HG03108 (cell line): ENCODE measurements around the gene C1R.

ENCODE experiments used
- ATAC-seq: cut with Tn5 transposase; IDR thresholded peaks from one replicate; pipeline ENCODE4 v1.9.1; 2021; ENCODE audit warnings: moderate library complexity; ENCODE audit not compliant: unreplicated experiment

Gene C1R

DNA sequence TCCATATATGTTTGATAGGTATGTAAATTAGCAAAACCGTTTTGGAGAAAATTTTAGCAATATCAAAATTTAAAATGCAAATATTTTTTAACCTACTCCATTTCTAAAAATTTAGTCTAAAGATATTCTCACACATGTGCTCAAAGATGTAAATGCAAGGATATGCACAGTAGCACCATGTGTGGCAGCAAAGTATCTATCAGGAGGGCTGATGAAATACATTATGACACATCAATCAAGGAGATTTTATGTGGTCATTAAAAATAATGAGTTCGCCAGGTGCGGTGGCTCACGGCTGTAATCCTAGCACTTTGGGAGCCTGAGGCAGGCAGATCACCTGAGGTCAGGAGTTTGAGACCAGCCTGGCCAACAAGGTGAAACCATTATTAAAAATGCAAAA is 8.0 kb upstream of the C1R start:
- ATAC-seq, result no peak

DNA sequence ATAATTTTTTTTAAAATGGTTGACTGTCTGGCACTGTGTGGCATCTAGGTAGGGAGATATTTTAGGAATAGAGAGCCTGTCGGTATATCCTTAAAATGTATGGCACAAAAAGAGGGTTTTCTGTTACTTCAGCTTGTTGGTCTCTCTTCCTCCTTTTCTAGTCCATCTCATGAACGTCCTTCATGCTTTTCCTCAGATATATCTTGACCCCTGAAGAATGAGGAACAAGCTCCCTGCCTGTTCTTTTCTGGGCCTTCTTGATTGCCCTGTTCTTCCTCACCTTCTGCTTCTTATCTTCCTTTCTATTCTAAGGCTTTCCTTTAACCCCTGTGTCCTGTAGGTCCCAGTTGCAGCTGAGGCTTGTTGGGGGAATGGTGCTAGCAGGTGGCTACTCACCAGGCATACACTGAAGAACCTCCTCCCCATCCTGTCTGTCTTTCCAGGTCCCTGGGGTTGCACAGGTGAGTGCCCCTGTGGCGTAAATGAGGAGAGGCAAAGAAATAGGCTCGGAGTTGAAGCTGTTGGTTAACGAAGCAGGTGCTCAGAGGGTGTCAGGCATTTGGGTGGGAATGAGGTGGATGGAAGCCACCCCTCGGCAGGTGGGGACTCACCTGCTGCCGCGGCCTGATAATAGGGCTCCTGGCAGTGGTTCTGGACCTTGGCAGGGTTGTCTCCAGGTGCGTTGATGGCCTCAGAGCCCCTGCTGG is 7.2 kb upstream of the C1R start:
- no peak for ATAC-seq

DNA sequence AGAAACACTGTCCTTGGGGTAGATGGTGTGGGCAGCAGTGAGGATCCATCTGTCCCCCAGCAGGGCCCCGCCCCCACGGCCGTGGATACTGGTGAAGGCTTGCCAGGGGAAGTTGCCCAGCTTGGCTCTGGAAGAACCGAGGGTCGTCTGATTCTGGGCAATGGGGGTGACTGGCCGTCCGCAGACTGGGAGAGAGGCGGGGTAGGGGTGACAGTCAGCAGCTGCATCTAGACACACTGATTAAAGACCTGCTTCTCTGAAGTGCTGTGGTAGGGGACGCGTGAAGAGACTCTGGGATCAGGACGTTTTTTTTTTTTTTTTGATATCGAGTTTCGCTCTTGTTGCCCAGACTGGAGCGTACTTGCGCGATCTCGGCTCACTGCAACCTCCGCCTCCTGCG is 4.7 kb upstream of the C1R start:
- no peak for ATAC-seq

DNA sequence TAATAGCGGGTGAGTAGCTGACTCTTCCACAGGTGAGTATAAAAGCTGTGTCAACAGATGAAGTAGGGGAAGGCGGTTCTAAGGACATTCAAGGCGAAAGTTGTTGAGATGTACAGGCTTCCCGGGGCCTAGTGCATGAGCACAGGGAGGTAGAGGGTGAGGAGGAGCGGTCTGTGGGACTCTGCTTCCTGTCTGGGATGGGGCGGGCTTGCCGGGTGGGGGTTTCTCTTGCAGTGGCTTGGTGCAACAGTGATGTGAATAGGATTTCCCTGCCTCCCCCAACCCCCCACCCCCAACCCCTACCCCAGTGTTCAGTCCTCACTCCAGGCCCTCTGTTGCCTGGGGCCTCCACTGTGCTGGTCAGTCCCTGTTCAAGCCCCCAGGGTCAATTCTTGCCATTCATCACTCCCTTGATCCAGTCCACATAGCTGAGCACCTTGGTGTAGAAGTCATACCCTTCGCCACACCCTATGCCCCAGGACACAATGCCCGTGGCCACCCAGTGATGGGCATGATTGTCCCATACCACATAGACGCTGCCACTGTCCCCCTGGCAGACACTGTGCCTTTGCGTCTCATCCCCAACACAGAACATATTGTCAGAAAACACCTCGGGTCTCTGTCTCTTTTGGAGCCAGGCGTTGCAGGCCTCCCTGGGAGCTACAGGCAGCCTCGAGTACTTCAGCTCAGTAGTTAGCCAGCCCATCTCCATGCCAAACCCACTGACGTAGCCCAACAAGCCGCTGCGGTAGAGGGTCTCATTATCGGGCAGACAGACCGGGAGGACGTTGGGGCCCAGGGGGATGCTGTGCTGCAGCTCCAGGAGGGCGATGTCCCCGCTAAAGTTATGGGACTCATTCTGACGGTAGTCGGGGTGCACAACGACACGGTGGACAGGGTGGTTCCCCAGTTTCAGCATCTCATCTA is 4.0 kb upstream of the C1R start:
- no peak for ATAC-seq

DNA sequence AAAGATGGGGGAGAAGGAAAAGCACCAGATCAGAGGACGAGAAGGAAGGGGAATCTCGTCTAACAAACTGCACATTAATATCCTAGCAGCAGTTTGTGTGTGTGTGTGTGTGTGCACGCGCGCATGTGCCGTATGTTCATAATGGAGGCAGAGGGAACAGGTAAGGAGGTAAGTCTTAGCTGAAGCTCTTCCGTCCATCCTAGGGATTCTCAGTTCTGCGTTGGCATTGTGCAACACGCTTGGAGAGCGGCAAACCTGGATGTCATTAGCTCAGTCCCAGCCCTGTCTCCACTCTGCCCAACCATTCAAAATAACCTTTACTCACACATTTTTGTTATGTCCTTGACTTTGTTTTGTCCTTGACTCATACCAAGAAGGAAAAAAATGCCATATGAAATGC is 1.6 kb upstream of the C1R start:
- no peak for ATAC-seq

DNA sequence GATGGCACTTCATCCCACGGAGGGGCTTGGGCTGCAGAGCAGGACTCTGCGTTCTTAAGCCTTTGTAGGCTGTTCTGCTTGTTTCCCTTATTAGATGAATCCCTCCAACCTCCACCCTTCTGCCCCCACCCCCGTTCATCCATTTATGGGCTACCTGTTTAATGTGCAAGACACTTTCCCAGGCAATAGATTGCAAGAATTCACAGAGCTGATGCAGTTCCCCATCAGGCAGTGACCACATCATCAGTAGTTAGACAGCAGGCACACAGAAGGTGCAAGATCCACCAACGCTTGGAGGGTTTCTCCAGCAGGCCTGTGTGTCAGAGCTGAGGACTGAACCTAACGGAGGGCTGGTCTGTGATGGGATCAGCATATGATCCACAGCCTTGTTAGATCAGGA is 1.2 kb upstream of the C1R start:
- no peak for ATAC-seq

DNA sequence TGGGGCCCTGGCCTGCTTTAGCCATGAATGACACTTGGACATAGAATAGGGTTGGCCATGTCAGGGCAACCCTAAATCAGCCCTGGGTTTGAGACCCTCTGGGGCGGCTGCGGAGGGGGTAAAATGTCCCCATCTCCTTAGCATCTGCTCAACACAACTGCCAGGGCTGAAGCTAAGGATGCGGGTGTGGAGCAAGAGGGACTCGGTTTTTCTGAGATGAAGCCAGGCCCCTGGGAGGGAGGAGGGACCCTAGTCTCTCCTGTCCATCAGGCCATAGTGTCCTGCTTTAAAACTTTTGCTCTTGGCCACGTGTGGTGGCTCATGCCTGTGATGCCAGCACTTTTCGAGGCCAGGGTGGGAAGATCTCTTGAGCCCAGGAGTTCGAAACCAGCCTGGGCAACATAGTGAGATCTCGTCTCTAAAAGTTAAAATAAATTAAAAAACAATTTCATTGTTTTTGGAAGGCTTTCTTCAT is 778 bp upstream of the C1R start:
- ATAC-seq, result no peak

DNA sequence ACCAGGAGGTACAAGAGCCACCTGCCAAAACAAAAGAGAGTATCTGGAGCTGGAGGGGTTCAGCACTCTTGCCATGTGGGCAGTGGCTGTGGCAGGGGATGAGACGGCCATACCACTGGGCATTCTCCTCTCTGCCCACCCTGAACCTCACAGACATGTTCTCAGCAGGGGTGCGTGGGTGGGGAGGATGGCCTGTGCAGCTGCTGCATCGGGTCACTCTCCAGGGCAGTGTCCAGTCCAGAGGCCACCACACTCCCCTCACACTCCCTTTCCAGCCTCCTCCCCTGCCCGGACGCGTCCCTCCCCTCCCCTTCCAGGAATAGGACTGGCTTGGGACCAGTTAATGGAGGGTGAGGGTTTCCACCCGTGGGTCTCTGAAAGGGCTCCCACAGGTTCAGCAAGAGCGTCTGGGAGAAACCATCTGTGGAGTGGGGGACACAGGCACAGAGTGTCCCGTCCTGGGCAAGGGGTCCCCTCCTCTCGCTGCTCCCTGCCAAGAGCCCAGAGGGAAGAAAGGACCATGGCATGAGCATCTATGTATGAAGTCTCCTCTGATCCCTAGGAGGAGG is 501 bp downstream of the C1R start:
- ATAC-seq, result no peak

DNA sequence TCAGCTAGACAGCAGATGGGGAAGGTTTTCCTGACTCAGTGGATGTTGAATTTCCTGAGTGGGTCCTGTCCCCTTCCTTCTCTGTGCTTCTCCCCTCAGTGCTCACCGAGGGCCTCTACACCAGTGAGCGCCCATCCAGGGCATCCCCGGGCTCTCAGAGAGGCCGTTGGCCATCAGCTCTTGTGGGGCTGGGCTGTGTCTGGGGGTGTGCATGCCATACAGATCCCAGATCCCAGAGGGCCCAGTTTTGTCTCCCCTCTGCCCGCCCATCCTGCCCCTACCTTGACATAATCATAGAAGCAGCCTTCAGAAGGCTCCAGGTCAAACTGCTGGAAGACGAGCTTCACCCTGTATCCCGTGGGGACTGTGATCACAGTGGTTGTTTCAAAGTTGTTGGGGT is 1.1 kb downstream of the C1R start:
- no peak for ATAC-seq

DNA sequence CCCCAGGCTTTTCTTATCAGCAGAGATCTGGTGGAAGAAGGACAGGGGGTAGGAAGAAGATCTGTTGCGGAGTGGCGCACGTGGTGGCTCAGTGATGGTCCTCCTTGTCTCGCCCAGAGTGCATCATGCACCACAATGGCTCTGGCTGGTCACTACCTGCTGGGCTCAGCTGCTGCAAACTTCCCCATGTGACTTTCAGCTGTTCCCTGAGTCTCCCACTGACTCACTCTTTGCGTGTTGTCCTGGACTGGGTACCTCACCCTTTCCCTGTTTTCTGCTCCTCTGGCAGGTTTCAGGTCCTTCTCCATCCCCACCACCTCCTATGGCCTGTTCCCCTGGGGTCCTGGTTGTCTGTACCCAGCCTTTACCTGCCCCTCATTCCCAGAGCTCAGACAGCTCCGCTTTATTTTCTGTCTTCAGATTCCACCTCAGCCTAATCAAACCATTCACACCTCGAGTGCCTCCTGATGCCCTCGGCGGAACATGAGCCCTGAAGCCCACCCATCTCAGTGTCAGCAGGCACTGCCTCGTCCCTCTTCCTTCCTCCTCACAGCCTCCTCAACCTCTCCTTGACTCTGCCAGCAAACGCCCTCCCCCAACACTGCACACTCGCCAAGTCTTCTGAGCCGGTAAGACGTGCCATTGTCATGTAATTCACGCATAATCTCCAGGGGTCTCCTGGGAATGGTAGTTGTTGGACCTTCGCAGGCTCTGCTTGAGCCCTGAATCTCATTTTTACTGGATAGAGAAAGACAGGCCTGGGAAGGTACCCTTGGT is 1.8 kb downstream of the C1R start:
- no peak for ATAC-seq

DNA sequence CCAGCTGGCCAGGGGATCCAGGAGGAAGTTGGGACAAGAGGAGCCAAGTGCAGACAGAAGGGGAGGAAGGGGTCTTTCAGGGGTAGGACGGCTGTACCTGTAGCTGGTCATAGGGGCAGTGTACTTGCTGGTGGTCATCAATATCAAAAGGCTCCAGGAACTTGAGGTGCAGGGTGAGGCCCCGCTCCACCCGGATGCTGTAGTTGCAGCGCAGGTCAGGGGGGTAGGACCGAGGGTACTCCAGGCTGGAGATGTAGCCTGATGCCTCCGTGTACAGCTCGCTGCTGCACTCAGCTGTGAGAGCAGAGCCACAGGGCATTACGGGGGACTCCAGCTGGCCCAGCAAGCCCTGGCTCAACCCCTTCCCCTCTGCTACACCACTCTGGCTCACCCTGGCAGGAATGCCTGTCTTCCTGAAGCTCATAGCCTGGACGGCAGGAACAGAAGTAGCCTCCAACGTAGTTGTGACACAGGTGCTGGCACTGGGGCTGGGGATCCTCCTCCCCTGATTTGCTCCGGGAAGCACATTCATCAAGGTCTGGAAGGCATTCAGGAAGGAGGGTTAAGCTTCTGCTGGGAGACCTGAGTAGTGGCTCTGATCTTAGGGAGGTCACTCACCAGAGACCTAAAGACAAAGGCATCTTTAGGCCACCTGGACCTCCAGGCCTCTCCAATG is 2.9 kb downstream of the C1R start:
- no peak for ATAC-seq

DNA sequence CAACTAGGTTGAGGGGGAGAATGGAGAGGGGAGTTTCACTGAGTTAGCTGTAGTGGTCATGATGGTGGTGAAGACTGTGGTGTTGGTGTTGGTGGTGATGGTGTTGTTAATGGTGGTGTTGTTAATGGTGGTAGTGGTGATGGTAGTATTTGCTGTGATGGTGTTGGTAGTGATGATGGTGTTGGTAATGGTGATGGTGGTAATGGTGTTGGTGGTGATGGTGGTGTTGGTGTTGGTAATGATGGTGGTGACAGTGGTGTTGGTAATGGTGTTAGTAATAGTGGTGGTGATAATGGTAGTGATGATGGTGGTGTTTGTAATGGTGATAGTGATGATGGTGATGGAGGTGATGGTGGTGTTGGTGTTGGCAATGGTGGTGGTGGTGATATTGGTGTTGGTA is 9.1 kb downstream of the C1R start:
- ATAC-seq, result no peak

DNA sequence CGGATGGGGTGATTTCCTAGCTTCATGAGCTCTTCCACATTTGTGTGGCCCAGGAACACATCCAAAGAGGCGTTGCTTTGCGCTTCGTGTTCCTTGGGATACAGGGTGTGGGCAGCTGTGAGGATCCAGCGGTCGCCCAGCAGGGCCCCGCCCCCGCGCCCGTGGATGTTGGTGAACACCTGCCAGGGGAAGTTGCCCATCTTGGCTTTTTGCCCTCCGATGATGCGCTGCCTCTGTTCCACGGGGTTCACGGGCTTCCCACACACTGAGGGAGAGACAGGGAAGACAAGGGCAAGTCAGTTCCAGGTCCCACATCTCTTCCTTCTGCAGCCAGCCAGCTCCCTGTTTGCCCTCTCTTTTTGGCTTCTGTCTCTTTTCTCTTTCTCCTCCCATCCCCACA is 11.2 kb downstream of the C1R start:
- ATAC-seq, result no peak

DNA sequence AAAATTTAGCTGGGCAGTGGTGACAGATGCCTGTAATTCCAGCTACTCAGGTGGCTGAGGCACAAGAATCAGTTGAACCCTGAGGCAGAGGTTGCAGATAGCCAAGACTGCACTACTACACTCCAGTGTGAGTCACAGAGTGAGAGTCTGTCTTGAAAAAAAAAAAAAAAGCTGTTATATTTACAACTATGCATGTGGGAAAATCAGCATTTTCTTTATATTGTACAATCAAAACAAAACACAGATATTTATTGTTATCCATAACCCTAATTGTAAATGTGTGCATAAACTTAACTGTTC is 12.5 kb downstream of the C1R start:
- no peak for ATAC-seq

DNA sequence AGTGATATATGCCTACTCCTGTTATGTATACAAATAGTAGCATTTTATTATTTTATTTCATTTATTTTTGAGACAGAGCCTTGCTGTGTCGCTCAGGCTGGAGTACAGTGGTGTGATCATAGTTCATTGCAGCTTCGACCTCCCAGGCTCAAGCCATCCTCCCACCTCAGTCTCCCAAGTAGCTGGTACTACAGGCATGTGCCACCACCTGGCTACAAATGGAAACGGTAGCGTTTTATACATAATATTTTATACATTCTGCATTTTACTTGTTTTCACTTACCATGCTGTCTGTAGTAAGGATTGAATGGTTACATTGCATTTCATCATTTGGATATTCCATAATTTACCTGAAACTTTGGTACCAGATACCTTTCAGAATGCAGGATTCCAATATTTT is 14.1 kb downstream of the C1R start:
- no peak for ATAC-seq

DNA sequence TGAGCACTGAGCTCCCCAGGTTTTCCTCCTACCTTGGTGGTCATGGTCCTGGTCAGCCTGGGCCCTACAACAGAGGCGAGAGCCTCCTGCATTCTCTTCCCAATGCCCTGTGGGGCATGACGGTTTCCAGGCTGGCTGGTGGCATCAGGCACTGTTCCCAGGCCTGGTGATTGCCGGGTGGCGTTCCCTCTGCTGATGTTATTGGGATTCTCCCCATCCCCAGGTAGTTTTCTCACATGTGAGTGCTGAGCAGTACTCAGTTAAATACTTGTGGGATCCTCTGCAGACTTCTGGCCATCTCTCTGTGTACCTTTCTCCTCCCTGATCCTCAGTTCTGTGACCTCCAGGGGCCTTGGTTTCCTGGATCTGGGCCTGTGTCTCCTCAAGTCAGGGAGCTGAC is 15.8 kb downstream of the C1R start:
- no peak for ATAC-seq

DNA sequence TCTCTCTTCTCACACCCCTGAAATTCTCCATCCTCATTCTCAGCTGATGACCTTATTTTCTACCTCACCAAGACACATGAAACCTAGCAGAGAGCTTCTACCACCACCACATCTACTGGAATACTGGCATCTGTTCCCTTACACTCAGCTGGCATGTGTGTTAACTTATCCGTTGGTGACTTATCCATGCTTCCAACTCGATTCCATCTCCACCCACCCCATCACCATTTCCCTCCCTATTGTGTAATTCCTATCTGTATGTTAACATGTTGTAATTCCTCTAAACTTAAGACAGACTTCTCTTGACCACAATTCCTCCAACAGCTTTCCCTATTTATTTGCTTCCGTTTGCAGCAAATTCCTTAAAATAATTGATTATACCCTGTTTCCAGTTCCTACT is 16.3 kb downstream of the C1R start:
- no peak for ATAC-seq

DNA sequence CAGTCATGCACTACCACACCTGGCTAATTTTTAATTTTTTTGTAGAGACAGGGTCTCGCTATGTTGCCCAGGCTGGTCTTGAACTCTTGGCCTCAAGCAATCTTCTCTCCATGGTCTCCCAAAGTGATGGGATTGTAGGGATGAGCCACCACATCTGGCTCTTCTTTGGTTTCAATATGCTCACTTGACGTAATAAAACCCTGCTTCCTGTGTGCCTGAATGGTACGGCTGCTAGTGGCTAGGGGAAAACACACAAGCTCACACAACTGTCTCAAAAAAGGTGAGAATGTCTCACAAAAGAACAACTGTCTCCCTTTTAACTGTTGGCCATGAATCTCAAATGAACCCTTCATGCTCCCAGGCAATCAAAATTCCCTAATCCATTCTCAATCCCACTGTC is 16.7 kb downstream of the C1R start:
- no peak for ATAC-seq

DNA sequence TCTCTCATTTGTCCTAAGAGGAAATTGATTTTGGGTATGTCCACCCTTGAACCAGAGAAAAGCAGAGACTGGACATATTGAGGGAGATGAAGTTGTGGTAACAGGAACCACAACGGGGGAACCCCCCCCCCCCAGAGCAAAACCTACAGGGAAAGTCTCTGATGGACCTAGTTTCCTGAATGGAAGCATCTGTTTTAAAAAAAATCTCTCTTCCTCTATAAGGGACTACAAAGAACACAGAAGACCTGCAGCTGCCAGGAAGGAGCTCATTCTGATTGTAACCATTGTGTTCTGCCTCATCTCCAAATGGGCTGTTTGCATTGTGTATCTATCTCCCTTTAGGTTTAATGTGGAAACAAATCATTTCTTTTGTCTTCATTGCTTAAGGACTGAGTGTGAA is 18.3 kb downstream of the C1R start:
- ATAC-seq, result no peak

DNA sequence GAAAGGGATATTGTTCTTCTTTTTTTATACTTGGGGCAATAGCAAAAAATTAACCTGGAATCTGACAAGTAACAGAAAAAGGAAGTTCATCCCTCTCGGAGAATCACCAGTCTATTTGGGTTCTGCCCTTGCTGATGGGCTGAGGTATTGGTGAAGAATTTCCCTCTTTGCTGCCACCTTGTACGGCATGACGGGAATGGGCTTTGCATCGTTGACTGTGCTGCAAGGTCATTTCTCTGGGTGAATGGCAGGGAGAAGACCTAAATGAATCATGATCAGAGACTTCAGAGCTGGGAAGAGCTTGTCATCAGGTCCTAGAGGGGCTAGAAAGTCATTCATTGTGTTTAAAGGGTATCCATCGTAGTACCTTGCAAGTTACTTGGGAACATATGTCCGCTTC is 19.7 kb downstream of the C1R start:
- ATAC-seq, result no peak

DNA sequence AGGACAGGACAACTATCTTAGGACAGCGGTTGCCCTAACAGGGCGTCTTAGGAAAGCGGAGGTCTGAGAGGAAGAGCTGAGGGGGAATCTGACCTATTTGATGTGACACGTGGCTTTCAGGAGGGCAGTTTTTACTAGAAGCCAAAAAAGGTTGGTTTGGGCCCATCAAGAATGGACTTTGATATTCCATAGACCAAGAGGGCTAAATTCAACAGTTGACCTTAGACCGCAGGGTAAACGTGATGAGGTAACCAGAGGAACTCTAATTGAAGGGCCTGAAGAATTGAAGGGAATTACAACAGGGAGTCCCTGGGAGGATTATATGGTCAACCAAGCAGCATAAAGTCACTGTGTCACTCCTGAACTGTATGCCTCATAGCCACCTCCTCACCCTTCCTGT is 20.2 kb downstream of the C1R start:
- ATAC-seq, result no peak
